Measurements from ENCODE around the gene PCDHGA7. TPM values are rescaled to one million over a fixed set of nuclear protein-coding genes. Genes with fewer than 3 reads are reported as not detected.
"Not testable (repeated sequence)": the region's sequence is repeated elsewhere in the genome, so short reads cannot be mapped to it uniquely, and the experiment has no call there.

Gene PCDHGA7
- total RNA-seq, 4 donors from 2014 or later = 2.0 to 8.6 (median 3.2) TPM

- in situ Hi-C loops (cut with MboI; ENCODE audit: low pct_ligation_motif_present in 1 of 4, low pct_unique_long_range_greater_than_20kb in 1 of 4, low sequenced_read_pairs in 3 of 4) = loop anchor here in 1 of 4 donors (10.0 kb wide), 1 partner anchor 142 kb away; no protein-coding TSS in a partner anchor
- Histone ChIP-seq H3K9me3 (peaks cover 50 to 92% of the 10 kb centered on the region in 2 donors), H3K27ac (peak within 1 kb of the TSS in 1 of 4 donors; percentile 2), H3K4me1 (no peaks in the 10 kb centered on the region), H3K36me3 (no peaks in the 10 kb centered on the region), H3K27me3 (peaks cover 8% of the 10 kb centered on the region), H3K4me3 (peak within 1 kb of the TSS in 3 of 4 donors; percentile 16 to 44 (median 18))
- peak; percentile 62 for DNase-seq
- intact Hi-C loops (cut with DNase I; ENCODE audit: low total_unique reads) = loop anchor here (10.0 kb wide), 1 partner anchor 152 kb away; no protein-coding TSS in a partner anchor
- WGBS, 2 donors (ENCODE audit: low coverage in 1 of 2) = 27 to 34% methylated on average over 3 to 31 of the region's 31 CpGs
- peak; percentile 23 to 54 (median 41) for TF ChIP-seq CTCF (IDR thresholded peaks at IDR 0.05)
- no peak for TF ChIP-seq EP300 (IDR thresholded peaks at IDR 0.05; ENCODE audit: low read depth)
These were observed 30.5 kb downstream of the PCDHGA7 start, which contains the start of gene PCDHGA10 for GRCh38 chr5:141412854-141413539. Gene PCDHGA10, plus strand, starts transcription at chr5:141412987. Its CDS starts 189 bp downstream, at chr5:141413176.

GRCh38 chr5:141413540-141414069 is 31.1 kb downstream of the PCDHGA7 start:
- Histone ChIP-seq H3K27ac (peak overlapping the region in 1 of 4 donors; percentile 2), H3K4me1 (no peaks in the 10 kb centered on the region), H3K9me3 (peaks cover 55 to 94% of the 10 kb centered on the region in 2 donors), H3K36me3 (no peaks in the 10 kb centered on the region), H3K4me3 (peak overlapping the region in 3 of 4 donors; percentile 16 to 44 (median 18)), H3K27me3 (peaks cover 8% of the 10 kb centered on the region)
- DNase-seq = no peak
- WGBS, 2 donors (ENCODE audit: low coverage in 1 of 2) = 37 to 46% methylated on average over 2 to 25 of the region's 25 CpGs
- intact Hi-C loops (cut with DNase I; ENCODE audit: low total_unique reads) (loop anchor here (10.0 kb wide), 1 partner anchor 151 kb away; no protein-coding TSS in a partner anchor), in situ Hi-C loops (cut with MboI; ENCODE audit: low pct_ligation_motif_present in 1 of 4, low pct_unique_long_range_greater_than_20kb in 1 of 4, low sequenced_read_pairs in 3 of 4) (loop anchor here in 1 of 4 donors (10.0 kb wide), 1 partner anchor 141 kb away; no protein-coding TSS in a partner anchor)
- TF ChIP-seq POLR2A (IDR thresholded peaks at IDR 0.05) (no peak), CTCF (IDR thresholded peaks at IDR 0.05) (no peak)

GRCh38 chr5:141414548-141415274 is 32.2 kb downstream of the PCDHGA7 start:
- H3K27me3 ChIP-seq, H3K36me3 ChIP-seq, H3K4me3 ChIP-seq, H3K4me1 ChIP-seq, DNase-seq, H3K27ac ChIP-seq: not testable (repeated sequence)
- in situ Hi-C loops (cut with MboI; ENCODE audit: low pct_ligation_motif_present in 1 of 4, low pct_unique_long_range_greater_than_20kb in 1 of 4, low sequenced_read_pairs in 3 of 4) (loop anchor here in 1 of 4 donors (10.0 kb wide), 1 partner anchor 140 kb away; no protein-coding TSS in a partner anchor), intact Hi-C loops (cut with DNase I; ENCODE audit: low total_unique reads) (loop anchor here (10.0 kb wide), 1 partner anchor 150 kb away; no protein-coding TSS in a partner anchor)
- peaks cover 55 to 94% of the 10 kb centered on the region in 2 donors for H3K9me3 ChIP-seq
- WGBS, 2 donors (ENCODE audit: low coverage in 1 of 2) = 56% methylated on average over 34 of the region's 46 CpGs; no CpG with 5 or more reads in 1 of the 2 donors

- WGBS, 2 donors (ENCODE audit: low coverage in 1 of 2) = 58 to 69% methylated on average over 3 to 24 of the region's 24 CpGs
- DNase-seq, H3K36me3 ChIP-seq, H3K4me1 ChIP-seq, H3K27me3 ChIP-seq, H3K4me3 ChIP-seq, H3K27ac ChIP-seq: not testable (repeated sequence)
- intact Hi-C loops (cut with DNase I; ENCODE audit: low total_unique reads) (loop anchor here (10.0 kb wide), 1 partner anchor 150 kb away; no protein-coding TSS in a partner anchor), in situ Hi-C loops (cut with MboI; ENCODE audit: low pct_ligation_motif_present in 1 of 4, low pct_unique_long_range_greater_than_20kb in 1 of 4, low sequenced_read_pairs in 3 of 4) (loop anchor here in 1 of 4 donors (10.0 kb wide), 1 partner anchor 140 kb away; no protein-coding TSS in a partner anchor)
- H3K9me3 ChIP-seq = peaks cover 55 to 94% of the 10 kb centered on the region in 2 donors
These were observed 32.7 kb downstream of the PCDHGA7 start for GRCh38 chr5:141415275-141415618.
